ENCODE data around the gene LAMB4. TPM values are rescaled to one million over a fixed set of nuclear protein-coding genes. Genes with fewer than 3 reads are reported as not detected.

The LAMB4 gene
- polyA plus RNA-seq, 2 of the 4 experiments (the other 2 are of a cell fraction): 0.13 to 0.19 TPM

DNA sequence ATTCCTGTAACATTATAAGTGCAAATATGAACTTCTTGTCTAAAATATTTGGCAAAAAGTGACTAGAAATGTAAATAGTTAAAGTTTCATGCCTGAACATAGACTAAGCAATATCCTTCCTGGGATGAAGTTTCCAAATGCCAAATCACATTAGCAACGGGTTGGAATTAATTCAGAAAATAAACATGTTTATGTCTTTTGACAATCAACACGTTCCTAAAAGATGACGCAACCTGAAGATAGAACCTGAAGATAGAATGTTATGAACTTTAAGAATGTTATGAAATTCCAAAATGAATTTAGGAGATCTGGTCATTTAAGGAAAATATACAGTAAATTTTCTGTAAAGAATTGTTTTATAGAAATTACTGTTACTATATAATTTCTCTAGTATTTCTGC is 9.2 kb downstream of the LAMB4 start:
- ChIA-PET POLR2A (no interaction called here), CTCF (interaction anchor here (0.7 to 2.9 kb wide), 3 partner anchors 26 to 117 kb away, joined by 3 to 9 read pairs (median 4); no protein-coding TSS in a partner anchor)
- Histone ChIP-seq H3K4me2 (no peak overlapping the region), H3K4me3 (no peak overlapping the region), H3K27ac (no peak overlapping the region), H3K4me1 (no peaks in the 10 kb centered on the region), H3K9me3 (no peaks in the 10 kb centered on the region)
- ATAC-seq: no peak
- TF ChIP-seq MYC (IDR thresholded peaks at IDR 0.05; ENCODE audit: borderline replicate concordance, low read length) (no peak), ZC3H11A (IDR thresholded peaks at IDR 0.05) (no peak), NPAS2 (CRISPR knock-in tag; IDR thresholded peaks at IDR 0.05; ENCODE audit: borderline replicate concordance) (no peak), KDM5A (IDR thresholded peaks at IDR 0.05) (no peak), PHF8 (IDR thresholded peaks at IDR 0.05; ENCODE audit: borderline replicate concordance, low read depth) (no peak), FOSB (CRISPR knock-in tag; IDR thresholded peaks at IDR 0.05) (no peak)
- TF ChIP-seq, protein P1, sequence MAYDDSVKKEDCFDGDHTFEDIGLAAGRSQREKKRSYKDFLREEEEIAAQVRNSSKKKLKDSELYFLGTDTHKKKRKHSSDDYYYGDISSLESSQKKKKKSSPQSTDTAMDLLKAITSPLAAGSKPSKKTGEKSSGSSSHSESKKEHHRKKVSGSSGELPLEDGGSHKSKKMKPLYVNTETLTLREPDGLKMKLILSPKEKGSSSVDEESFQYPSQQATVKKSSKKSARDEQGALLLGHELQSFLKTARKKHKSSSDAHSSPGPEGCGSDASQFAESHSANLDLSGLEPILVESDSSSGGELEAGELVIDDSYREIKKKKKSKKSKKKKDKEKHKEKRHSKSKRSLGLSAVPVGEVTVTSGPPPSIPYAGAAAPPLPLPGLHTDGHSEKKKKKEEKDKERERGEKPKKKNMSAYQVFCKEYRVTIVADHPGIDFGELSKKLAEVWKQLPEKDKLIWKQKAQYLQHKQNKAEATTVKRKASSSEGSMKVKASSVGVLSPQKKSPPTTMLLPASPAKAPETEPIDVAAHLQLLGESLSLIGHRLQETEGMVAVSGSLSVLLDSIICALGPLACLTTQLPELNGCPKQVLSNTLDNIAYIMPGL (CRISPR knock-in tag; IDR thresholded peaks at IDR 0.05; ENCODE audit: borderline replicate concordance): no peak
- TF ChIP-seq, protein P2, sequence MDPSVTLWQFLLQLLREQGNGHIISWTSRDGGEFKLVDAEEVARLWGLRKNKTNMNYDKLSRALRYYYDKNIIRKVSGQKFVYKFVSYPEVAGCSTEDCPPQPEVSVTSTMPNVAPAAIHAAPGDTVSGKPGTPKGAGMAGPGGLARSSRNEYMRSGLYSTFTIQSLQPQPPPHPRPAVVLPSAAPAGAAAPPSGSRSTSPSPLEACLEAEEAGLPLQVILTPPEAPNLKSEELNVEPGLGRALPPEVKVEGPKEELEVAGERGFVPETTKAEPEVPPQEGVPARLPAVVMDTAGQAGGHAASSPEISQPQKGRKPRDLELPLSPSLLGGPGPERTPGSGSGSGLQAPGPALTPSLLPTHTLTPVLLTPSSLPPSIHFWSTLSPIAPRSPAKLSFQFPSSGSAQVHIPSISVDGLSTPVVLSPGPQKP (IDR thresholded peaks at IDR 0.05; ENCODE audit: low read depth, low read length): no peak
- TF ChIP-seq, protein P3, sequence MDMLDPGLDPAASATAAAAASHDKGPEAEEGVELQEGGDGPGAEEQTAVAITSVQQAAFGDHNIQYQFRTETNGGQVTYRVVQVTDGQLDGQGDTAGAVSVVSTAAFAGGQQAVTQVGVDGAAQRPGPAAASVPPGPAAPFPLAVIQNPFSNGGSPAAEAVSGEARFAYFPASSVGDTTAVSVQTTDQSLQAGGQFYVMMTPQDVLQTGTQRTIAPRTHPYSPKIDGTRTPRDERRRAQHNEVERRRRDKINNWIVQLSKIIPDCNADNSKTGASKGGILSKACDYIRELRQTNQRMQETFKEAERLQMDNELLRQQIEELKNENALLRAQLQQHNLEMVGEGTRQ (IDR thresholded peaks at IDR 0.05): no peak
- TF ChIP-seq, protein P4, sequence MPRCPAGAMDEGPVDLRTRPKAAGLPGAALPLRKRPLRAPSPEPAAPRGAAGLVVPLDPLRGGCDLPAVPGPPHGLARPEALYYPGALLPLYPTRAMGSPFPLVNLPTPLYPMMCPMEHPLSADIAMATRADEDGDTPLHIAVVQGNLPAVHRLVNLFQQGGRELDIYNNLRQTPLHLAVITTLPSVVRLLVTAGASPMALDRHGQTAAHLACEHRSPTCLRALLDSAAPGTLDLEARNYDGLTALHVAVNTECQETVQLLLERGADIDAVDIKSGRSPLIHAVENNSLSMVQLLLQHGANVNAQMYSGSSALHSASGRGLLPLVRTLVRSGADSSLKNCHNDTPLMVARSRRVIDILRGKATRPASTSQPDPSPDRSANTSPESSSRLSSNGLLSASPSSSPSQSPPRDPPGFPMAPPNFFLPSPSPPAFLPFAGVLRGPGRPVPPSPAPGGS (IDR thresholded peaks at IDR 0.05): no peak
- TF ChIP-seq, protein P5, sequence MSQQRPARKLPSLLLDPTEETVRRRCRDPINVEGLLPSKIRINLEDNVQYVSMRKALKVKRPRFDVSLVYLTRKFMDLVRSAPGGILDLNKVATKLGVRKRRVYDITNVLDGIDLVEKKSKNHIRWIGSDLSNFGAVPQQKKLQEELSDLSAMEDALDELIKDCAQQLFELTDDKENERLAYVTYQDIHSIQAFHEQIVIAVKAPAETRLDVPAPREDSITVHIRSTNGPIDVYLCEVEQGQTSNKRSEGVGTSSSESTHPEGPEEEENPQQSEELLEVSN (IDR thresholded peaks at IDR 0.05; ENCODE audit: borderline replicate concordance, low read depth): no peak
- TF ChIP-seq, protein P6, sequence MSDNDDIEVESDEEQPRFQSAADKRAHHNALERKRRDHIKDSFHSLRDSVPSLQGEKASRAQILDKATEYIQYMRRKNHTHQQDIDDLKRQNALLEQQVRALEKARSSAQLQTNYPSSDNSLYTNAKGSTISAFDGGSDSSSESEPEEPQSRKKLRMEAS (IDR thresholded peaks at IDR 0.05): no peak
- WGBS (ENCODE audit: missing lambda C conversion rate): 73% methylated on average over 3 of the region's 3 CpGs
- no peak for FAIRE-seq
- DNase-seq (ENCODE audit: low read depth in 1 of 2, low spot score in 1 of 2): no peak

DNA sequence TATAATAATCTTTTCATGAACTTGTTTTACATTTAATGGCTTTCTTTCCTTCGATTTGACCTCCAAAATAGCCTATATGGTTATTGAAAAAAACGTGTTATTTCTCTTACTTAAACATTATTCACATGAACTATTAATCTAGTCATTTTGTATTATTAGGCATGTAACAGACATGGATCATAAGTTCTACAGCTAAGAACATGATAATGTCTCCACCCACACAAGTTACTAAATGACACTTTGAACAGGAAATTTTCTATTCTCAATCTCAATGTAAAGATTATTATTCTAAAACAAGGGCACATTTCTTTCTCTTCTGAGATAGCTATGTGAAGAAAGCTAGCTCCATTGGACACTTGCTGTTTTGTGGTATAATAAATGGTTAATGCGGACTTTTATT is 10.0 kb downstream of the LAMB4 start:
- H3K27ac ChIP-seq: no peak overlapping the region
- no peak overlapping the region for H3K4me2 ChIP-seq
- no peaks in the 10 kb centered on the region for H3K9me3 ChIP-seq
- H3K4me3 ChIP-seq: no peak overlapping the region
- POLR2A ChIA-PET: no interaction called here
- ATAC-seq: no peak
- H3K4me1 ChIP-seq: no peaks in the 10 kb centered on the region
- CTCF ChIA-PET: interaction anchor here (1.1 to 2.9 kb wide), 3 partner anchors 10 to 104 kb away, joined by 3 to 9 read pairs (median 4); no protein-coding TSS in a partner anchor
- 41% methylated on average over 3 of the region's 3 CpGs for WGBS (ENCODE audit: missing lambda C conversion rate)
- FAIRE-seq: no peak
- DNase-seq (ENCODE audit: low read depth in 1 of 2, low spot score in 1 of 2): no peak
- TF ChIP-seq EHF (CRISPR knock-in tag; IDR thresholded peaks at IDR 0.05): no peak
- TF ChIP-seq NR3C1 (IDR thresholded peaks at IDR 0.05): no peak

DNA sequence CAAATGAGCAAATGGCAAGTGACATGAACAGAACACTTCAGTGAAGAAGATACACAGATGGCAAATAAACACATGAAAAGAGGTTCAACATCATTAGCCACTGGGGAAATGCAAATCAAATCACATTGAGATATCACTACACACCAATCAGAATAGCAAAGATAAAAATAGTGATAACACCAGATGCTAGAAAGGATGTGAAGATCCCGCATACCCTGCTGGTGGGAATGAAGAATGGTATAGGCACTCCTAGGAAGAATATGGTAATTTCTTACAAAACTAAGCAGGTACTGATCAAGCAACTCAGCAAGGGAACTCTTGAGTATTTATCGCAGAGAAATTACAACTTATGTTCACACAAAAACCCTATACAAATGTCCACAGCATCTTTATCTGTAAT is 11.2 kb downstream of the LAMB4 start:
- CTCF ChIA-PET: interaction anchor here (0.7 to 1.5 kb wide), 6 partner anchors 9 to 27 kb away, joined by 3 to 7 read pairs (median 3); partner anchors contain the start of gene LAMB4
- POLR2A ChIA-PET: no interaction called here

More for the DNA sequence above, 11.2 kb downstream of the LAMB4 start:
- Histone ChIP-seq H3K4me2 (no peak overlapping the region), H3K4me3 (no peak overlapping the region), H3K4me1 (no peaks in the 10 kb centered on the region), H3K9me3 (no peaks in the 10 kb centered on the region), H3K27ac (no peak overlapping the region)
- FAIRE-seq (no peak), DNase-seq (ENCODE audit: low read depth in 1 of 2, low spot score in 1 of 2) (no peak), ATAC-seq (peak; percentile 70 to 75; a peak in 4 of 6 replicates)
- TF ChIP-seq NFE2L2 (conservative IDR thresholded peaks at IDR 0.05; ENCODE audit: low read length): no peak
- TF ChIP-seq FOXS1 (CRISPR knock-in tag; IDR thresholded peaks at IDR 0.05): no peak
- no peak for TF ChIP-seq POLR2AphosphoS2 (conservative IDR thresholded peaks at IDR 0.05; ENCODE audit: low read length)
- TF ChIP-seq KDM1A (IDR thresholded peaks at IDR 0.05; ENCODE audit: low read depth): no peak
- TF ChIP-seq NPAS2 (CRISPR knock-in tag; IDR thresholded peaks at IDR 0.05; ENCODE audit: borderline replicate concordance): no peak
- no peak for TF ChIP-seq CHD2 (IDR thresholded peaks at IDR 0.05; ENCODE audit: low read length, partially characterized antibody)
- 88% methylated on average over 2 of the region's 2 CpGs for WGBS (ENCODE audit: missing lambda C conversion rate)

Measured in A549 (cell line).